Stimulated activated CD8-positive, alpha-beta memory T cell treated with anti-CD3 and anti-CD28 coated beads, Interleukin-4, amount 100 ng/mL, for 1 hour (primary cell): ENCODE data around the gene KRTAP20-1.

Experiments
- DNase-seq, 2 donors: peaks; one replicate each; pipeline ENCODE4 v3.0.0-alpha.2; 2020; ENCODE audit warnings: low read depth in 2 of 2, low spot score in 1 of 2

The KRTAP20-1 gene

GRCh38 chr21:30642564-30642963, 26.3 kb downstream of the KRTAP20-1 start, which contains the start of gene KRTAP20-3:
Gene KRTAP20-3 (plus strand): TSS chr21:30642864.
- DNase-seq = no peak

GRCh38 chr21:30646904-30647414, 30.7 kb downstream of the KRTAP20-1 start:
- no peak for DNase-seq

GRCh38 chr21:30652891-30653290, 36.7 kb downstream of the KRTAP20-1 start:
- no peak for DNase-seq
